Mesendoderm (in vitro differentiated cells): ENCODE measurements around the gene BRME1.
A peak's percentile ranks its signal among the peaks of the same experiment; 100 is the strongest.

Source experiments
- DNase-seq: peaks from one replicate; pipeline ENCODE4 v3.0.0; 2013
- H2AK5ac ChIP-seq: 2 replicates; pipeline ENCODE4 v1.6.1; 2013; ENCODE audit warnings: low read length, inconsistent platforms
- H2BK120ac ChIP-seq: 2 replicates; pipeline ENCODE4 v1.6.1; 2013; ENCODE audit warnings: low read depth, mild to moderate bottlenecking, low read length, moderate library complexity, mixed read lengths
- H2BK15ac ChIP-seq: replicated peaks from 2 replicates; pipeline ENCODE4 v1.6.1; 2013; ENCODE audit warnings: low read depth, mild to moderate bottlenecking, moderate library complexity
- H2BK5ac ChIP-seq: 2 replicates; pipeline ENCODE4 v1.6.1; 2013; ENCODE audit warnings: low read length, inconsistent platforms
- H3K18ac ChIP-seq: 2 replicates; pipeline ENCODE4 v1.6.1; 2013; ENCODE audit warnings: mild to moderate bottlenecking, low read length, mixed read lengths
- H3K23ac ChIP-seq: one replicate; pipeline ENCODE4 v1.6.1; 2013; ENCODE audit warnings: low read length
- H3K27ac ChIP-seq: 2 replicates; pipeline ENCODE4 v1.5.1; 2013; ENCODE audit warnings: low read depth, mild to moderate bottlenecking, inconsistent platforms, low read length, moderate library complexity
- H3K27me3 ChIP-seq: 2 replicates; pipeline ENCODE4 v1.6.1; 2013; ENCODE audit warnings: low read length, control low read depth, mild to moderate bottlenecking, inconsistent platforms; ENCODE audit not compliant: insufficient read depth, poor library complexity
- H3K36me3 ChIP-seq: 2 replicates; pipeline ENCODE4 v1.6.1; 2013; ENCODE audit warnings: low read length, inconsistent platforms; ENCODE audit not compliant: control insufficient read depth, insufficient read depth
- H3K4ac ChIP-seq: one replicate; pipeline ENCODE4 v1.6.1; 2013; ENCODE audit warnings: low read depth, mild to moderate bottlenecking, low read length, moderate library complexity
- H3K4me1 ChIP-seq: 2 replicates; pipeline ENCODE4 v1.6.1; 2013; ENCODE audit warnings: low read depth, low read length, inconsistent platforms; ENCODE audit not compliant: control insufficient read depth
- H3K4me2 ChIP-seq: 2 replicates; pipeline ENCODE4 v1.6.1; 2013; ENCODE audit warnings: low read length
- H3K4me3 ChIP-seq: 2 replicates; pipeline ENCODE4 v1.5.1; 2013; ENCODE audit warnings: mild to moderate bottlenecking, low read length
- H3K56ac ChIP-seq: one replicate; pipeline ENCODE4 v1.6.1; 2013; ENCODE audit warnings: low read length
- H3K79me1 ChIP-seq: 2 replicates; pipeline ENCODE4 v1.6.1; 2013; ENCODE audit warnings: low read length, inconsistent platforms
- H3K79me2 ChIP-seq: 2 replicates; pipeline ENCODE4 v1.6.1; 2013; ENCODE audit warnings: mild to moderate bottlenecking, low read length; ENCODE audit not compliant: control insufficient read depth, insufficient read depth
- H3K9ac ChIP-seq: 2 replicates; pipeline ENCODE4 v1.6.1; 2013; ENCODE audit warnings: low read length, inconsistent platforms
- H4K5ac ChIP-seq: one replicate; pipeline ENCODE4 v1.6.1; 2013; ENCODE audit warnings: low read length
- H4K8ac ChIP-seq: one replicate; pipeline ENCODE4 v1.6.1; 2013; ENCODE audit warnings: low read depth, mild to moderate bottlenecking, control low read depth, low read length, moderate library complexity
- WGBS: extraction: QIAGEN DNeasy Blood & Tissue Kit; methylation state at CpG from one replicate; pipeline ENCODE4 v1.1.7; 2013; ENCODE audit warnings: low lambda C conversion rate, missing lambda C conversion rate; ENCODE audit not compliant: insufficient coverage; ENCODE audit errors: extremely low coverage; 5-methylcytosine and 5-hydroxymethylcytosine counted together

BRME1 gene

DNA sequence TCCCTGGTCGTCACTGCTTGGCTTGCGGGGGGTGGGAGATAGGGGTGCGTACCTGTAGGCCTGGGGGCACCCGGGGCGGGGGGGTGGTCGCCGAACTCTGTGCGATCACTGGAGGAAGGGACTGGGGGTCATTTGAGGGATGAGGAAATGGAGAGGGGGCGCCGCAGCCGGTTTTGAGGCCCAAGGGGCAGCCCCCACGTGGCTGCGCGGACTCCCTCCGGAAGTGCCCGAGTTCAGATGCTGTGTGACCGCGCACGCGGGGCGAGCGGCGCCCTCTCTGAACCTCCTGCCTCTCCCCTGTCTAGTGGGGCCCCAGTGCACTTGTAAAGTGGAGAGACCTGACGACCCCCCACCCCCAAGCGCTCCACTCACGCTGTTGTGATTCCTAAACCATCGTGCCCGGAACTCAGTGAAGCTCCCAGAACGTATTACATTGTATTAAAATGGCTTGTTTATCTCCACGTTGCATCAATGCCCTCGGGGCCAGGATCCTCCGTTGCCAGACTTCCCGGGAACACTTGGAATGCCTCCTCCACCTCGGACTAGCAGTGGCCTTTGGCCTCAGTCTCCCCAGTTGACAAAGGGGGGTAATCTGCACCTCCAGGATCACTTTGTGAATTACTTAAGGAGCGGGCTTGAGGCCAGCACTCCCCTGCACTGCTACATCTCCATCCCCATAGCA, 31.9 kb downstream of the BRME1 start:
- no peak overlapping the region for H4K5ac ChIP-seq
- H3K4me1 ChIP-seq, result peaks cover 2% of the 10 kb centered on the region
- H3K4me2 ChIP-seq, result no peak overlapping the region
- peak overlapping the region; percentile 78 for H3K56ac ChIP-seq
- no CpG with 5 or more reads among the region's 35 CpGs for WGBS
- H2BK5ac ChIP-seq, result no peak overlapping the region
- H3K23ac ChIP-seq, result no peak overlapping the region
- H3K4ac ChIP-seq, result no peak overlapping the region
- no peaks in the 10 kb centered on the region for H3K79me2 ChIP-seq
- H3K27me3 ChIP-seq, result no peaks in the 10 kb centered on the region
- H3K36me3 ChIP-seq, result no peaks in the 10 kb centered on the region
- H2AK5ac ChIP-seq, result no peak overlapping the region
- peak overlapping the region; percentile 51 for H3K18ac ChIP-seq
- H3K9ac ChIP-seq, result no peak overlapping the region
- no peak overlapping the region for H2BK120ac ChIP-seq
- peak; percentile 86 for DNase-seq
- no peak overlapping the region for H3K4me3 ChIP-seq
- H4K8ac ChIP-seq, result no peak overlapping the region
- peak overlapping the region; percentile 33 for H3K27ac ChIP-seq
- H2BK15ac ChIP-seq, result no peak overlapping the region
- H3K79me1 ChIP-seq, result no peaks in the 10 kb centered on the region

DNA sequence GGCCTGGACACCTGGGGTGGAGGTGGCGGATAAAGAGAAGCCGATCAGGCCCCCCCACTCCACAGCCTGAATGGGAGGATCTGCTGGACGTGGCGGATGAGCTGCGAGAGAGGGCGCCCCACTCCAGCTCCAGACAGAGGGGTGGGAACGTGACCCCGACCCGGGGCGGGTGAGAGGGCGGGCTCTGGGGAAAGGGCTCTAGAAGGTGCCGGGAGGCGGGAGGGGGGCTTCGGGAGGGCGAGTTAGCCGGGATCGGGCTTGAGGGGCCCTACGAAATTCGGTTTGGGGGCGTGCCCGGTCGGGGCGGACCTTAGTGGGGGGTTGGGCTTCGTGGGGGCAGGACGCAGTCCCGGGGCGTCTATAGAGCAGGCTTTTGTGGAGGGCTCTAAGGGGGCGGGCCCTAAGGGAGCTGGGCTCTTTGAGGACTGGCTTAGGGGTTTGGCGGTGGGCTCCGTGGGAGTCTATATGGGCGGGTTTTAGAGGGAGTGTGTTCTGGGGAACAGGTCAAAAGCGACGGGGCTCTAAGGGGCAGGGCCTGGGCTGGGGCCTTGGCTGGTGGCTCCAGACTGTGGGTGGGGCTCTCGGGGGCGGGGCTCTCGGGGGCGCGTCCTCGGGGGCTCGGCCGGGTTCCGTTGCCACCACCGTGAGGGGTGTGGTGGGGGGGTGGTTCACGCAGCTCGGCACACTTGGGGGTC, 33.1 kb downstream of the BRME1 start:
- Histone ChIP-seq H3K4me1 (peaks cover 2% of the 10 kb centered on the region), H2BK5ac (no peak overlapping the region), H3K56ac (peak overlapping the region; percentile 82), H3K27ac (no peak overlapping the region), H3K4me3 (peak overlapping the region; percentile 15), H2BK120ac (peak overlapping the region; percentile 2), H3K18ac (peak overlapping the region; percentile 75), H3K4me2 (peak overlapping the region; percentile 52), H3K79me2 (no peaks in the 10 kb centered on the region), H4K5ac (no peak overlapping the region), H3K79me1 (no peaks in the 10 kb centered on the region), H3K23ac (no peak overlapping the region), H3K4ac (no peak overlapping the region), H2AK5ac (no peak overlapping the region), H4K8ac (no peak overlapping the region), H3K9ac (peak overlapping the region; percentile 57), H2BK15ac (no peak overlapping the region), H3K36me3 (no peaks in the 10 kb centered on the region), H3K27me3 (no peaks in the 10 kb centered on the region)
- DNase-seq, result peak; percentile 89
- no CpG with 5 or more reads among the region's 45 CpGs for WGBS

DNA sequence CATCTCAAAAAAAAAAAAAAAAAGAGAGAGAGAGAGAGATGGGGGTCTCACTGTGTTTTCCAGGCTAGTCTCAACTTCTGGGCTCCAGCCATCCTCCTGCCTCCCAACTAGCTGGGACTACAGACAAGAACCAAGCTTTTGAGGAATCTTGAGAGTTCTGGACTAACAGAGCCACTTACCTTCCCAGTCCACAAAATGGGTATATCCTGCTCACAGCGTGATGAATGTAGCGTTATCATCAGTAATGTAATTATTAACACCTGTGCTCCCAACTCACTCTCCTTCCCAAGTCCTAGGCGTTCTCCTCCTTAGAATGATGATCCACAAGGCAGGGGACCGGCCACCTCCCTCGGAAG, 33.6 kb downstream of the BRME1 start:
- H3K18ac ChIP-seq, result peak overlapping the region; percentile 75
- no peak overlapping the region for H4K8ac ChIP-seq
- H3K27ac ChIP-seq, result no peak overlapping the region
- H2AK5ac ChIP-seq, result no peak overlapping the region
- H3K4me2 ChIP-seq, result peak overlapping the region; percentile 38
- no CpG with 5 or more reads among the region's 5 CpGs for WGBS
- H3K4ac ChIP-seq, result no peak overlapping the region
- H3K9ac ChIP-seq, result peak overlapping the region; percentile 57
- no peak overlapping the region for H2BK5ac ChIP-seq
- H4K5ac ChIP-seq, result no peak overlapping the region
- H3K4me1 ChIP-seq, result peaks cover 2% of the 10 kb centered on the region
- no peak for DNase-seq
- no peak overlapping the region for H3K23ac ChIP-seq
- no peak overlapping the region for H3K4me3 ChIP-seq
- H2BK120ac ChIP-seq, result no peak overlapping the region
- no peaks in the 10 kb centered on the region for H3K79me1 ChIP-seq
- peak overlapping the region; percentile 82 for H3K56ac ChIP-seq
- no peaks in the 10 kb centered on the region for H3K36me3 ChIP-seq
- H3K79me2 ChIP-seq, result no peaks in the 10 kb centered on the region
- H2BK15ac ChIP-seq, result no peak overlapping the region
- H3K27me3 ChIP-seq, result no peaks in the 10 kb centered on the region

DNA sequence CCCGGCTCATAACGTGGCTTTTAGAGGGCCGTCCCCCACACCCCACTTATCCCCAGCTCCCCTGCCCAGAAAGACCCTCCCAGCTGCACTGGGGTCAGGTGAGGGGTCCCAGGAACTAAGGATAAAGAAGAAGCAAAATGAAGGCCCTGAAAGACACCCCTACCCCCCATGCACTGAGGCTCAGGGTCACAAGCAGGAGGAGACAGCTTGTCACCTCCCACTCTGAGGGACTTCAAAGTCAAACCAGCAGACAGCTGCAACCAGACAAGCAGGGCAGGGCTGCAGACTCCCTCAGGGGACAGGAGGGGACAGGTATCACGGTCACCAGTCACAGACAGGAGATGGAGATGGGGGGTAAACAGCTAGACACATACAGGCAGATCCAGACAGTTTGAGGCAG, 35.0 kb downstream of the BRME1 start:
- Histone ChIP-seq H3K18ac (no peak overlapping the region), H2AK5ac (no peak overlapping the region), H3K4me3 (no peak overlapping the region), H2BK5ac (no peak overlapping the region), H3K9ac (no peak overlapping the region), H3K36me3 (no peaks in the 10 kb centered on the region), H4K8ac (no peak overlapping the region), H3K4me2 (no peak overlapping the region), H2BK120ac (no peak overlapping the region), H4K5ac (no peak overlapping the region), H3K27ac (no peak overlapping the region), H2BK15ac (no peak overlapping the region), H3K56ac (no peak overlapping the region), H3K23ac (no peak overlapping the region), H3K27me3 (no peaks in the 10 kb centered on the region), H3K4me1 (peaks cover 2% of the 10 kb centered on the region), H3K4ac (no peak overlapping the region), H3K79me2 (no peaks in the 10 kb centered on the region), H3K79me1 (no peaks in the 10 kb centered on the region)
- no peak for DNase-seq
- WGBS, result no CpG with 5 or more reads among the region's 4 CpGs

- no CpG with 5 or more reads among the region's 13 CpGs for WGBS
- Histone ChIP-seq H3K4me1 (no peaks in the 10 kb centered on the region), H4K8ac (no peak overlapping the region), H4K5ac (no peak overlapping the region), H3K4ac (no peak overlapping the region), H3K79me1 (no peaks in the 10 kb centered on the region), H3K36me3 (no peaks in the 10 kb centered on the region), H3K9ac (no peak overlapping the region), H3K27me3 (no peaks in the 10 kb centered on the region), H2BK120ac (no peak overlapping the region), H2BK5ac (no peak overlapping the region), H3K23ac (no peak overlapping the region), H3K27ac (no peak overlapping the region), H3K4me3 (no peak overlapping the region), H3K56ac (no peak overlapping the region), H3K18ac (no peak overlapping the region), H2AK5ac (no peak overlapping the region), H2BK15ac (no peak overlapping the region), H3K79me2 (no peaks in the 10 kb centered on the region), H3K4me2 (no peak overlapping the region)
- DNase-seq, result no peak
Measured at GRCh38 chr19:13869281-13869680, 36.6 kb downstream of the BRME1 start.
